ENCODE results near the gene QARS1.

DNA sequence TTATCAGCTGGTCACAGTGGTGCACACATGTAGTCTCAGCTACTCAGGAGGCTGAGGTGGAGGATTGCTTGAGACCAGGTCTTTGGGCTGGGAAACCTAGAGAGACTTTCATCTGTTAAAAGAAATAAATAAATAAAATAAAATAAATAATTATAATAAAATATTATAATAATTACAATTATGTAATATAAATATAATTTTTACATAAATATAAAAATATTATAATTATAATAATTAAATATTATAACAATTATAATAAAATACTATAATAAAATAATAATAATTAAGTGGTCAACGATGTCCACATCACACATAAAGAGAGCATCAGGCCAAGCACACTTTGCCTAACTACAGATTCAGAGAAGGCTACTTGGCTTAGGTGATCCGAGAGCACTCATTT is 25.3 kb downstream of the QARS1 start:
- TF ChIP-seq CTCF (IDR thresholded peaks at IDR 0.05) (no peak), POLR2A (IDR thresholded peaks at IDR 0.05) (no peak)

Data from adrenal gland (tissue), 5 donors.